GM12875 (cell line): ENCODE data around the gene ANKRD30A.
"Not testable (repeated sequence)": the region's sequence is repeated elsewhere in the genome, so short reads cannot be mapped to it uniquely, and the experiment has no call there.

Experiments
- H3K4me3 ChIP-seq: one replicate; pipeline ENCODE4 v1.5.1; 2011; ENCODE audit warnings: low read depth, low read length, control low read depth
- TF ChIP-seq, protein P1 (sequence below): IDR thresholded peaks from 2 replicates; pipeline ENCODE4 v1.5.1; 2011; ENCODE audit warnings: low read depth, mild to moderate bottlenecking, control low read depth, inconsistent platforms, low read length, moderate library complexity, borderline replicate concordance; ENCODE audit not compliant: insufficient read depth

Gene ANKRD30A

DNA sequence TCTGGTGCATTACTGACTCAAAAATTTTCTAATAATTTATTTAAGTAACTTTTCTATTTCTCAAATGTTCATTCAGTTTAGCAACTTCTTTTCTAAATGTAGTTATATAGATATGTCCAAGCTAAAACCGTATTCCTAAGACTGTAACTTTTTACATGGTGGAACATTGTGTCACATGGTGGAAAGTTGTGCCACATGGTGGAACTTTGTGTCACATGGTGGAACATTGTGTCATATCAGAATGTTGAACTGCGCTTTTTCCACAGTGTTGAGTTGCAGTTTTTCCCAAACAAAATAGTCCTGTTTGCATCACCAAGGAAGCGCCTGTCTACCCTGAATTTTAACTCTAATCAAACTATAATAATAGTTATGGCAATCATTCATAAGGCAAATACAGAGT, 109.3 kb downstream of the ANKRD30A start:
- TF ChIP-seq, protein P1, sequence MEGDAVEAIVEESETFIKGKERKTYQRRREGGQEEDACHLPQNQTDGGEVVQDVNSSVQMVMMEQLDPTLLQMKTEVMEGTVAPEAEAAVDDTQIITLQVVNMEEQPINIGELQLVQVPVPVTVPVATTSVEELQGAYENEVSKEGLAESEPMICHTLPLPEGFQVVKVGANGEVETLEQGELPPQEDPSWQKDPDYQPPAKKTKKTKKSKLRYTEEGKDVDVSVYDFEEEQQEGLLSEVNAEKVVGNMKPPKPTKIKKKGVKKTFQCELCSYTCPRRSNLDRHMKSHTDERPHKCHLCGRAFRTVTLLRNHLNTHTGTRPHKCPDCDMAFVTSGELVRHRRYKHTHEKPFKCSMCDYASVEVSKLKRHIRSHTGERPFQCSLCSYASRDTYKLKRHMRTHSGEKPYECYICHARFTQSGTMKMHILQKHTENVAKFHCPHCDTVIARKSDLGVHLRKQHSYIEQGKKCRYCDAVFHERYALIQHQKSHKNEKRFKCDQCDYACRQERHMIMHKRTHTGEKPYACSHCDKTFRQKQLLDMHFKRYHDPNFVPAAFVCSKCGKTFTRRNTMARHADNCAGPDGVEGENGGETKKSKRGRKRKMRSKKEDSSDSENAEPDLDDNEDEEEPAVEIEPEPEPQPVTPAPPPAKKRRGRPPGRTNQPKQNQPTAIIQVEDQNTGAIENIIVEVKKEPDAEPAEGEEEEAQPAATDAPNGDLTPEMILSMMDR, result no peak
- no peak overlapping the region for H3K4me3 ChIP-seq

DNA sequence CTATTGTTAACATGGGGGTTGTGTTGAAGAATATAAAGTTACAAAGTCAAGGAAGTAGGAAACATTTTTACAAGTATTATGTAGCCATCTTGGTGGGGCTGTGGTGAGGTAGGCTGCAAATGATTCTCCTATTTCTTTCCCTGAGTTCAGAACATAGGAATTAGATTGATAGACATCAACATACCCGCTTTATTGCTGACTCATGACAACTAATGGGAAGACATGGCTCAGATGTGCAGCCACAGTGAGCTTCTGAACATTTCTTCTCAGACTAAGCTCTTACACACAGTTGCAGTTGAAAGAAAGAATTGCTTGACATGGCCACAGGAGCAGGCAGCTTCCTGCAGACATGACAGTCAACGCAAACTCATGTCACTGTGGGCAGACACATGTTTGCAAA, 110.7 kb downstream of the ANKRD30A start:
- TF ChIP-seq, protein P1, result no peak
- no peak overlapping the region for H3K4me3 ChIP-seq

DNA sequence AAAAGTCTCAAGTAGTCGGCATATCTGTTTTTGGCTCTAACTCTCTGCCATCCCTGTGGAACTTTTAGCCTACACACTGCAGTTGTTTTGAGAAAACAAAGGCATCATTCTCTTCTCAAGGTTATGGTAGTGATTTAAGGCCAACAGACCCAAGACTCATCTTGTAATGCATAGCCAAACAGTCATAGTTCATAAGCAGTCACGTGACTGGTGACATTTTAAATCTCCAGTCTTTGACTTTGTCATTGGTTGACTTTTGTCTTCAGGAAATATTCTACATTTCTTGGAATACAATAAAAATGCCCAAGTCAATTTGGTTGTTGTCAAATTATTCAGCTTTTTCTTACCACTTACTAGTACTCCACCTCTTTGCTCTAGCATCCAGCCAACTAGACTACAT, 114.8 kb downstream of the ANKRD30A start:
- TF ChIP-seq, protein P1, result no peak

DNA sequence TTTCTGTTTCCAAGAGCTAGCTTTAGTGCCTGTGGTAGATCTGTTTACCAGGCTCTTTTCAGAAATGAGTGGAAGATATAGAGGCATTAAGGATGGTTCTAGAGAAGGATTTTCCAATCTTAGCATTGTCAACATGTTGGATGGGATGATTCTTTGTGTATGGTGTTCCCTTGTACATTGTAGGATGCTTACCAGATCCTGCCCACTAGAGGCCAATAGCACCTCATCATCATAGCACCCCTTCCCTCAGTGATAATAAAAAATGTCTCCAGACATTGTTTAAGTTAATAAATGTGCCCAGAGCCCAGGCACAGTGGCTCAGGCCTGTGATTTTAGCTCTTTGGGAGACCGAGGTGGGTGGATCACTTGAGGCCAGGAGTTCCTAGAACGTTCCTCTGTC, 121.2 kb downstream of the ANKRD30A start:
- TF ChIP-seq, protein P1, result no peak
- H3K4me3 ChIP-seq, result no peak overlapping the region

More for the DNA sequence above, 114.8 kb downstream of the ANKRD30A start:
- no peak overlapping the region for H3K4me3 ChIP-seq

DNA sequence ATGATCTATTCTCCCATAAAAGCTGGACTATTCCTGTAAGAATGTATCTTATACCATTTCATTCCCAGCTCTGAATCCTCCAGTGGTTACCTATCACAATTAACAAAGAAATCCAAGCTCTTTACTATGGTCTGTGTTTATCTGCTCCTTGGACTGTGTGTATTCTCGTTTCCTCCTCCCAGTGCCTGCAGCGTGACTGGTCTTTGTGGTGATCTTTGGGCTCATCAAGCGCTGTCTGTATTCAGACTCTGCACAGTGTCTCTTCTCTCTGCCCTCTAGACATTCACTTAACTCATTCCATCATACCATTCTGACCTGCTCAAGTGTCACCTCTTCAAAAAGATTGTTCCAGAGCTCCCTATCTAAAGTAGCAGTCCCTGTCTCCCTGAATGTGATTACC, 130.4 kb downstream of the ANKRD30A start:
- H3K4me3 ChIP-seq, result not testable (repeated sequence)

DNA sequence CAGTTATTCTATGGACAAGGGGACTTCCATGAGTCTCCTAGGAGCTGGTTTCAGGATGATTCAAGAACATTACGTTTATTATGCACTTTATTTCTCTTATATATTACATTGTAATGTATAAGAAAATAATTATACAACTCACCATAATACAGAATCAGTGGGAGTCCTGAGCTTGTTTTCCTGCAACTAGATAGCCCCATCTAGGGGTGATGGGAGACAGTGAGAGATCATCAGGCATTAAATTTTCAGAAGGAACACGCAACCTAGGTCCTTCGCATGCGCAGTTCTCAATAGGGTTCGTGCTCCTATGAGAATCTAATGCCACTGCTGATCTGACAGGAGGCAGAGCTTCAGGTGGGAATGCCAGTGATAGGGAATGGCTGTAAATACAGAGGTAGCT, 137.9 kb downstream of the ANKRD30A start:
- no peak overlapping the region for H3K4me3 ChIP-seq
- TF ChIP-seq, protein P1, result no peak

DNA sequence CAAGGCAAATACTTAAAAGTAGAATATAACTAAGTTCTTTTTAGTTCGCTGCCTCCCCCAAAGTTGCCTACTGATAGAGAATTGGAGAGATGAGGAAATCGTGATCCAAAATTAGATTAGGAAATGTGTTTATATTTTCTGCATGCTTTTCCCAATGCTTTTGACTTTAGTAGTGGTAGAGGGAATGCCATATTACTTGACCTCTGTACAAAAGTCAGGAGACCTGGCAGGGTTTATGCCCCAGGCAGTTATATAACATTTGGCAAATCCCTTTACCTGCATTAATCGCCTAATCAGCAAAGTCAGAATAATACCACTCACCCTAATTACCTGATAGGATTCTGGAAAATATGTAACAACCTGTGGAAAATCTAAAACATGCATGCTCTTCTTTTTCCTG, 142.9 kb downstream of the ANKRD30A start:
- no peak overlapping the region for H3K4me3 ChIP-seq
- TF ChIP-seq, protein P1, result no peak

DNA sequence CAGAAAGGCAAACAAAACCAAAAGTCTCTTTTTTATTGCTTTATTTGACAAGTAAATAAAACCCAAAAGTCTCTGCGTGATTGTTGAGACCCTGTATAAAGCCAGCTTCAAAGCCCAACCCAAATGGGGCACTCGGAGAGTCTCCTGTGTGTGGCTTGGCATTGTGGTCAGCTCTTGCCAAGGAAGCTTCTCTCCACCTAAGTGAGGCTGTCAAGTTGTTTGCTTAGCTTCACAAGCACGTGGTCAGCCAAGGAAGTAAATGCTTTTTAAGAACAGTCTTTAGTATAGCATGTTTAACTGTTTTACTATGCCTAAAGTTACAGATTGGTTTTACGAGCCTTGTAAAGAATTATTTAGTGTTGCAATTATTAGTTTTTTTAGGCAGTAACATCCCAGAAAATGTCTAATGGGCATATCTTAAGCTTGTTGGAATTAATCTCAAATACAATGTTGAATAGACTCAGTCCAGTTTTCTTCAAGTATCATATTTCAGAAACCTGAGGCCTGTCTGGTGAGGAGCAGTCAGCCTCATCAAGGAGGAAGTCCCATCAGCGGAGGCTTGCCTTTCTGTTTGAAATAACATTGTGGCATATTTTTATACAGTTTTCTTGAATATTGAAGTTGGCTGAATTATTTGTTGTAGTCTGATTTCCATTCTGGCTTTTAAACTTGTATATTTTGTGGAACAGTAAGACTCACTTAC, 144.3 kb downstream of the ANKRD30A start:
- TF ChIP-seq, protein P1, result no peak
- H3K4me3 ChIP-seq, result no peak overlapping the region
